Kidney glomerular epithelial cell (primary cell): ENCODE measurements around the gene MYF6.

Source experiments
- DNase-seq: peaks from one replicate; lab custom pipeline; 2025; lab: John Stamatoyannopoulos, UW

Gene MYF6

DNA sequence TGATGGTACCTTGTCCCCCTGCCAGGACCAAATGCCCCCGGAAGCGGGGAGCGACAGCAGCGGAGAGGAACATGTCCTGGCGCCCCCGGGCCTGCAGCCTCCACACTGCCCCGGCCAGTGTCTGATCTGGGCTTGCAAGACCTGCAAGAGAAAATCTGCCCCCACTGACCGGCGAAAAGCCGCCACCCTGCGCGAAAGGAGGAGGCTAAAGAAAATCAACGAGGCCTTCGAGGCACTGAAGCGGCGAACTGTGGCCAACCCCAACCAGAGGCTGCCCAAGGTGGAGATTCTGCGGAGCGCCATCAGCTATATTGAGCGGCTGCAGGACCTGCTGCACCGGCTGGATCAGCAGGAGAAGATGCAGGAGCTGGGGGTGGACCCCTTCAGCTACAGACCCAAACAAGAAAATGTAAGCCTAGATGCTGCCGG, 410 bp downstream of the MYF6 start:
- no peak for DNase-seq

DNA sequence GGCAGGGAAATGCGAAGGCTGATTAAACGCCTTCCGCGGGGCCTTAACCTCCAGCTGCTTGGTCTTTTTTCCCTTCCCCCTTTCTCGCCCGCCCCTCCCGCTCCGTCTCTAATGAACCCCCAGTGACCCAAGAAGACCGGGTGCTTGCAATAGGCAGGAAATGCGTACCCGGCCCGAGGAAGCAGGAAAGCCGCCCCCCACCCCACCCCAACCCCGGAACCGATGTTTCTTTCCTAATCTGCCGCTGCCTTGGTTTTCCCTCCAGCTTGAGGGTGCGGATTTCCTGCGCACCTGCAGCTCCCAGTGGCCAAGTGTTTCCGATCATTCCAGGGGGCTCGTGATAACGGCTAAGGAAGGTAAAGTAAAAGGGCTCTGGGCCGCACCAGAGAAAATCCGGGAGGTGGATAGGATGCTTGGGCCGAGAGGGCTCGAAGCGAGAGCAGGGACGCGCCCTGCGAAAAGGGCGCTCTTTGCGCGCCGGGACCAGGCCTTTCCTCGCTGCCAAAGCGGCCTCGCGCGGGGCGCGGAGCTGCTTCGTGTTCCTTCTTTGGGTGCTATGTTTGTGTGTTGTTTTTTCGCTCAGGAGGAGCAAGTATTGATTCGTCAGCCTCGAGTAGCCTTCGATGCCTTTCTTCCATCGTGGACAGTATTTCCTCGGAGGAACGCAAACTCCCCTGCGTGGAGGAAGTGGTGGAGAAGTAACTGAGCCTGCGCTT, 983 bp downstream of the MYF6 start:
- no peak for DNase-seq

DNA sequence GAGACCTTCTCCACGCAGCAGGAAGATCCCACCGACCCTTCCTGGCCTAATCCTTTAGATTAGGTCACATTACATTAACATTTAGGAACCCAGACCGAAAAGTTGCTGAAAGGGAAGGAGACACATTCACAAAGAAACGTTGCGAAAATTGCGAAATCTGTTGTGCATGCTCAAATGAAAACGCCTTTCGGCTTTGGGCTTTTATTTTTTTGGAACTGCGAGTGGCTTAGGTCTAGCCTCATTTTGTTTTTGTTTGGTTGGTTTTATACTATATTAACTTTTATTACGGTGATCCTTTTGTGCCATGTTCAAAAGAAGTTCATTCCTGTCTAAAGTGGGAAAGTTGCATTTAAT, 1.5 kb downstream of the MYF6 start:
- no peak for DNase-seq

DNA sequence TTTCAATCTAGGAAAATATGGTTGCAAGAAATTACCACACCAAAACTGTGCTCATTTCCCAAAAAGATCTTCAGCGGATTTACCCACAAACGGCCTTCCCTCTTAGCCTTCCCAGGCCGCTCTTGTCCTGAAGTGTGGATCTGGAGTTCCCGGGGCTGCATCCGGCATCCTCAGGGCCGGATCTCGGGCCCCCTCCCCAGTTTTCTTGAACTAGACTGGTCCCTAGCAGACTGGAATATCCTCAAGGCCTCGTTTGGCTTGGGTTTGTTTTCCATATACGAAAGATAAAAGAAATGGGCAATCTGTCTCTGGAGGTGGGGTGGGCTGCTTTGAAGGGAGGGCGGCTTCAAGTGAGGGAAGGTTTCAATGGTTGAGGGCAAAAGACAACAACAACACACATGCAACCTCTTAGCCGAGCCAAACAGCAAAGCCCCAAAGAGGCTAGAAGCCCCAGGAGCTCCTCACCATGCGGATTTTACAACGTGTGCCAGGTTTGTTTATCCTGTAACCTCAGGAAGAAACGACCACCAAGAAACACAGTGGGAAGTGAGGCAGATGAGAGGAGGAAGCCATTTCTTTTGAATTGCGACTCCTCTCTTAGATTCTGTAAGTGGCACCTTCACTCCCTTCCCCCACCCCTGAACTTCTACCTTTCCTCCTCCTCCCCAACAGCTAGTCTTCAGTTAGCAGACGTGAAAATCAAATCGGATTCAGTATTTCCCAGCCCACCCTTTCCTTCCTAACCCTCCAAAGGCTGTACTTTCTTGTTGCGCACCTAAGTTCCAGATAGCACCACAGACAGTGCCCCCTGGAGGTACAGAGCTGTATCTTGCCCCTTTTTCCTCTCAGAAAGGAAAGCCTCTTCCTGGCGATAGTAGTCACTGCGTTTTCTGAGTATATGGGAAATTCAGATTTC, 2.6 kb downstream of the MYF6 start:
- no peak for DNase-seq

DNA sequence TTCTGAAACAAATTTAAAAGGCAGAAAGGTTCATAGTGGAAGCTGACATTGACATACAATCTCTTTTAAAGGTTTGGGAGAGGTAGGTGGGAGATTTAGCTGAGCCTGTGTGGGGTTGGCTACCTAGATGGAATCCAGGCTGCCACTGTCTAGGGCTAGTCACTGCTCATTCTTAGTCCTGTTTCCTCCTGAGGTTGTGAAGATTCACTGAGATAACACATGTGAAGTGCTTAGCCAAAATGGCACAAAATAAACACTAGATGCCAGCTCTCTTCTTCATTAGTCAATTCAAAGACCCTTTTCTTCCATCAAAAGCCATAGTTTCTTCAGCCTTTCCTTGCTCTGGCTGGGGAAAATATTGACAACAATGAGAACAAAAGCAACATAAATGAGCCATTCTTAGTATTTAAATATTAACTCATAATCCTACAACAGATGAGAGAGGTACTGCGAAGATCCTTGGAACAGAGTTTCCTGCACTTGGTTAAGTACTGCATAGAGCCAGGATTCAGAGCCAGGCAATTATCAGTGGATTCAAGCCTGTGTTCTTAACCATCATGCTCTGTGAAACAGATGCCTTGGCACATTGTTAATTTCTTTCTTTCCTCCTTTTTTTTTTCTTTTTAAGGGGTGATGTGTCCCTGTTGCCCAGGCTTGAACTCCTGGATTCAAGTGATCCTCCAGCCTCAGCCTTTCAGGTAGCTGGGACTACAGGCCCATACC, 3.5 kb downstream of the MYF6 start:
- no peak for DNase-seq

DNA sequence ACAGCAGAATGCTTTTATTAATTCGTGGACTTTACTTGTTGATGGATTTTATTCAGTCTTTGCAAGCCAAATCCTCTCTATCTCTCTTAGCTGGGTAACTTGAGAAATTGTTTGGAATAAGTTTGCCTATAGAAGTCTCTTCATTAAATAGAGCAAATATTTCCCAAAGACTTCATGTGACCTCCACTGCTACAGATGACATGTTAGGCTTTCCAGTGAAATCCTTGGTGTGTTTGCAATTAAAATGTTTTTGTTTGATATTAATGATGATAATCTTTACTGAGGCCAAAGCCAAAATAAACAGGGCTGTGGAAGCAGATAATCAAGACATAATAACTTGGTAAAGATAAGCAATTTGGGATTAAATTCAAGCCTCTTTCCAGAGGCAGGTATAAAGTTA, 4.4 kb downstream of the MYF6 start:
- DNase-seq, result no peak

DNA sequence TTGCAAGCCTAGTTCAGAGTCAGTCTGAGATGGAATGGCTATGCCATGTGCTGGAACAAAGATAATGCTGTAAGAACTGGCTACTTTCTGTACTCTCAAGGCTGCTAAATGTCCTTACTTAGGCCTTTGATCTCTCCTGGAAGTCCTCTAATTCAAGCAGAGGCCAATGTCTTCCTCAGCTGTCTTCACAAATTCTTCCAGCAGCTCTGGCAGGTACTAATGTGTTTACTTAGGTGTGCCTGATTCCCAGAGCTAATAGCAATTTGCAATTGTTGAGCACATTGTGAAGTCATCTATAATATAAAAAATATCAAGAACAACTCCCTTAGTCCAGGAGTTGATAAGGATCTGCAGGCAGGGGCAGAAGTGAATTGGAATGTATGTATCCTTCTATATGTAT, 5.4 kb downstream of the MYF6 start:
- no peak for DNase-seq

DNA sequence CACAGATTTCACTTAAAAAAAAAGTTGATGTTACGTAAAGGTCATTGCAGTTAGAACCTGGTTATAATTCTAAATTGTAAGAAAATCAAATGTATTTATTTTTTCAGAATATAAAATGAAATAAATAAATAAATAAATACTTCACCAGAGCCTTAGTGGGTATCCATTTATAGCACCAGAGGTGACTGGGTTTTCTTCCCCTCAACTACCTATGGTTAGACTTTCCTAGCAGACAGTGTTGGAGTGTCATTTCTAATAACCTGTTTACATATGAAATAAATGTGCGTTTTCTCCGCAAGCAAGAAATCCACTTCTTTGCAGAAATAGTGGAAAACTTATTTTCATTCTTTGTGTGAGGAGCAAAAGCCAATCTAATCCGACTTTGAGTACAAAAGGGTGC, 6.0 kb downstream of the MYF6 start:
- no peak for DNase-seq

DNA sequence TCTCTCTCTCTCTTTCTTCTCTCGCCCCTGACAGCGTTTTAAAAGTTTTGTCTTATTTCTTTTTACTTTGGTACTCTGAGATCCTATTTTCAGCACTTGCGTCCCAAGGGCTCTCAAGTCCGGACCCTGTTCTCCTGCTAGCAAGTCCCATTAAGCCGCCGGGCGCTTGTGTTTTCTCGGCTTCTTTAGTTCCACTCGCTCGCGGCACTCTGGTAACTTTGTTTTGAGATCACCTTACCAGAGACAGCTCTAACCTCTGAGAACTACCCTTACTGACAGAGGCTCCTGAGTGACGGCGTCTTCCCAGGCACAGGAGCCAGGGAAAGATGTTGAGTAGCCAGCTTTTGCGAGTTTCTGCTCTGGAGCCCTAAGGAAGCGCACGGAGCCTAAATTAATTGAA, 6.6 kb downstream of the MYF6 start:
- DNase-seq, result no peak

DNA sequence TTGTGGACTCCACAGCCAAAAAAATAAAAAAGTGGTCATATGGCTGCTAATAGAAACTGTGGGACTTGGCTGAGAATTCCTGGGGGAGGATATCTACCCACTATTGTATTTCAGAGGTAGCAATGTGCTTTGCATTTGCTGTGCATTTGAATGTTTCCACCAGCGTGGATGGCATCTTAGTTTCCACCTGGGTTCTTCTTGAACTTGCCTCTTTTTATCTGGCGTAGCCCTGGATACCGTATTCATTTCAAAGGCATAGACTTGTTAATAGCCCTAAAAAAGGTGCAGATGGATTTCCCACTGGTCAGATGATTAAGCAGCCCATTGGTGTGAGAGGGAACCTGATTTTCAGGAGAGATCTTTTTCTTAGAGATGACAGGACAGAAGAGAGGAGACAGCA, 7.4 kb downstream of the MYF6 start:
- no peak for DNase-seq

DNA sequence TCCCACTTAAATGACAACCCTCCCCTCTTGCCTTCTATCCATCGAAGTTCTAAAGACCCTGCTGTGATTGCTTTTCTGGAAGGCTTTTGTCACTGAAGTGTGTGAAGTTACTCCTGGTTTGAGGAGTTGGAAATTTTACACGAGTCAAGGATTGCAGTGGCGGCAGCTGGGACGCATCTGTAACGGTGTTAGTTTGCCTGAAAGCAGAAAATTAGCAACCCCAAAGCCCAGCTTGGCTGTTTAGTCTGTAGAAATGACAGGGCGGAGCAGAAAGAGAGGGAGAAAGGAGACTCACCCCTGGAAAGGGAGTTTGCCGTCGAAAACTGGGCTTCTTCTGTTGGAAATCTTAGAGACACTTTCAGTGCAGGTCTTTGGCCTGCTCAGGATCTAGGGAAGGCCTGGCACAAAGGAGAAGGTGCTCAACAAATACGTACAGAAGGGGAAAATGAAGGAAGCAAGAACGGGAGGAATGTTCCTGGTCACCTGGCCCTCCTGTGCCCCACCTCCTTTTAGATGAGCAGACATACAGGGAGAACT, 8.3 kb downstream of the MYF6 start:
- DNase-seq, result no peak

DNA sequence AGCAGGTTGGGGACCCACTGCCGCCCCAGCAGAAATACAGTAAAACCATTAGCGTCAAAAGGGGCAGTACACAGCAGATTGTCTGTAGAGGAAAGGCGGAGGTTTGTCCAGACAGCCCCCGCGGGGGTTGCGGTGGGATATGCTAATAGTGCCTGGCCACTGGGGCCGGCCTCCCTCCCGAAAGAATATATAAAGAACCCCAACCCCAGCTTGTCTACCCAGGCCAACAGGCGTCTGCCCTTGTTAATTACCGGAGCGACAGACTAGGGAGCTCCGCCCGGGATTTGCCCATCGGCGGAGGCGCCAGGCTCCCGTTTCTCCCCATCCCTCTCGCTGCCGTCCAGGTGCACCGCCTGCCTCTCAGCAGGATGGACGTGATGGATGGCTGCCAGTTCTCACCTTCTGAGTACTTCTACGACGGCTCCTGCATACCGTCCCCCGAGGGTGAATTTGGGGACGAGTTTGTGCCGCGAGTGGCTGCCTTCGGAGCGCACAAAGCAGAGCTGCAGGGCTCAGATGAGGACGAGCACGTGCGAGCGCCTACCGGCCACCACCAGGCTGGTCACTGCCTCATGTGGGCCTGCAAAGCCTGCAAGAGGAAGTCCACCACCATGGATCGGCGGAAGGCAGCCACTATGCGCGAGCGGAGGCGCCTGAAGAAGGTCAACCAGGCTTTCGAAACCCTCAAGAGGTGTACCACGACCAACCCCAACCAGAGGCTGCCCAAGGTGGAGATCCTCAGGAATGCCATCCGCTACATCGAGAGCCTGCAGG, 9.4 kb downstream of the MYF6 start, which contains the start of gene MYF5:
MYF5 (plus strand) TSS at position 217 of the 774 bp plus-strand sequence; CDS start at position 369, 152 bp downstream.
- no peak for DNase-seq

DNA sequence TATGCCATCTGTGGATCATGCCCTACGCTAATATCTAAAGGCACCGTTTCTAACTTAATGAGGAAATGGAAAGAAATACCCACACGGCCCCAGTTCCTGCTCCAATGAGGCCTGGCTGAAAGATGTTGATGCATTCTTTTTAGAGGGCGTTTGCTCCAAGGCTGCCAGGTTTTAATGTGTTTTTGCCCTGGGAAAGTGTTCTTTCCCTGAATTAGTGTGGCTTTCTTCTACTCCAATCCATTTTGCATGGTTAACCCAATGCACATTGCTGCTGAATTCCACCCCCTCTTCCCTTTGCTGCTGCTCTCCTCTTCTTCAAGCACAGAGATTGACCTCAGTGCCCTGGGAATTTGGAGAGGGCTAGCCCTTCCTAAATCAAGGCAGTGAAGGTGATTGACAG, 10.4 kb downstream of the MYF6 start:
- DNase-seq, result no peak

DNA sequence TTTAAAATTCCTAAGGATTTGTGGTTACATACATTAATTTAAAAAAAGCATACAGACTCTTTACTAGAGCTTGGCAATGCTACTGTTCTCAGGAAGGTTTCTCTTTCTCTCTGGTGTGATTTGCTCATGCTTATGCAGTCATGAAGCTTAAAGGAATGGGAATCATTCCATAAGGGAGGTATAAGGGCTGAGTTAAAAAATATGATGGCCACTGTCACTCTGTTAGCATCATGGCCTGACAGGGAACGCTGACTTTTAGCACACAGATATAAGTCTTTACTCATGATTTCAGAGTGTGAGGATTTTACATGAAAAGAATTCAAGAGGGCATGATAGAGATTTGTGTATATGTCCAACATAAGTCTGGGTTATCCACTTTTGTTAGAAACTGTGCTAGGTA, 13.1 kb downstream of the MYF6 start:
- no peak for DNase-seq

DNA sequence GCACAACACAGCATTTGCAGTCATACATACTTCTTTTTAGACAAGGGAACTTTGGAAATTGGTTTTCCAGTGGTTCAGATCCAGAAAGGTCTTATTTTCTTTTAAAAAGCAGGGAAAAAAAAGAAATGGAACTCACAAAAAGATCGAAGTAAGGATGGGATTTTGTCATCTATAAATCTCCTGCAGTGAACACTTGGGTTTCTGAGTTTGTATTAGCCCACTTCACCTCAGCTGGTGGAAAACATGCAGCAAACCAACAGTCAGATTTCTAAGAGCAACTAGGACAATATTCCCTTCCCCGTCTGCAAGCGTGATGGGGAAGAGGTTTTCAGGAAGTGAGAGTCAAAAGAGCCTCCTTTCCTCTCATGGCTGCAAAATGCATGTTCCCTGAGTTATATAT, 13.9 kb downstream of the MYF6 start:
- DNase-seq, result no peak

DNA sequence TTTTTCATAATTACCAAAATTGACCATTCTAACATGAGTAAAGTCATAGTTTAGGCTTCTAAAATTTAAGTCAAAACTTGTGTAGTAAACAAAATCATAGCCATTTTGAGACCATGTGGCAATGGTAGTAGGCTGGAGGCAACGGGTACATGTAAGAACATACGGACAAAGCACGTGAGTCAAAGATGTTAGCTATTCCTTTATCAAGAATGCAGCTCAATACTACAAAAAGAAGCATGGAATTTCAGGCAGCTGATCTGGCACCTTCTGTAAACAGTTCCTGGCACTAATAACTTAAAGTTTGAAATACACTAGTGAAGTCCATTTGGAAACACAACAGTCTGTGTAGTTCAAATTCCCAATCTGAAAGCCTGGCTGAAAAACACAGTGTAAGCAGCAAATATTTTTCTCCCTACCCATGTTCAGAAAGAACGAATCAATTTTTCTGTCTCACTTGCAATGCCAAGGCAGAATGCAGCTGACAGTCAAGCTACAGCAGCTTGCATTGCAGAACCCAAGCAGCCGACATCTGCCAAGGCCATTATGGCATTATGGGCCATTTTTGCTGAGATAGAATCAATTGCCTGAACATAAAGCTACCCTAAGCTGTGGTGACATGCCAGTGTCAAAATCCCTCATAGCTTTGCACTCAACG, 38.5 kb downstream of the MYF6 start:
- DNase-seq, result no peak

DNA sequence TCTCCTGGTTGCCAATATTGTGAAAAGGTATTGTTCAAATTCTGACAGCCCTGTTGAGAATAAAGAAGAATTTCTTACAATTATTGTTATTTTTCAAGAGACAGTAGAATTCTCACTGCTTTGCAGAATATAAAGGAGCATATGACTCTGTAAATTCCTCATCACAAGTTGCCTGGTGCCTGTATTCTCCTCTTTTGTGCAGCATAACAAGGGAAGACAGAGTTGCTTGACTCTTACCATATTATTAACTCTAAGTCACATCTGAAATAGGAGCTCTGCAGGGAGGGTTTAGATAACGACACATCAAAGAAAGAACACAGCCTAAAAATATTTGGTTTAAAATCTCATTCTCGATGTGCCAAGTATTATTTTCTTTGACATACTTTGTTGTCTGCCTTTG, 40.4 kb downstream of the MYF6 start:
- no peak for DNase-seq

DNA sequence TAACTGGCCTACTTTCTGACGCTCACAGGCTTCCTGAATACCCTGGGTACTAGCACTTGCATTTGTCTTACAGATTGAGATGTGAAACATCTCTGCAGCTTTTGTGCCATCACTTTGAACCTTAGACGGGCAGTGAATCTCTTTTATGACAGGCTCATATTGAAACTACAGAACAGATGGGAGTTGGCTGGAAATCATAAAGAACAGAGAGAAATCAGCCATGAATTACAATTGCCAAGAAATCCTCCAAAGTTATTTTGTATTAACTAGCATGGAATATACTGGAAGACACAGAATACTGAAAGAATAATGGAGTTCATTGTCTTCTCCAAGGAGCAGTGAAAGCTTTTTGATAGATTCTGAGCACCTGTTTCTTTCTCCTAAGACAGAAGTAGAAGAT, 42.0 kb downstream of the MYF6 start:
- DNase-seq, result no peak

DNA sequence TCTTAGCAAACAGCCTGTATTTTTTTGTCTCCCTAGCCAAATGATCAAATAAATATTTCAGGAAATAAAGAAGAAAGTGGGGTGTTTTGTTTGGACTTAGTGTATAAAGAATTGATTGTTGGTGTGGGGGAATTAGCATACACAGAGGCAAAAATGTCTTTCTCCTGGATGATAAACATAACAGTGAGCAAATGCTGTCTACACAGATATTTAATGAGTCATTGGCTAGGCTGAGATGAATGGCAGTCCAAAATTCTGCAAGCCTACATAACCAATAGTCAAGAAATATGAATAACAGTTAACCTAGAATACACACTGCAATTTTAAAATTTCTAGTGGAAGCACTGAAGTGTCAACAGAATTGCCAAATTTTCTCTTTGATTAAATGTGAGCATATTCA, 45.0 kb downstream of the MYF6 start:
- DNase-seq, result no peak

DNA sequence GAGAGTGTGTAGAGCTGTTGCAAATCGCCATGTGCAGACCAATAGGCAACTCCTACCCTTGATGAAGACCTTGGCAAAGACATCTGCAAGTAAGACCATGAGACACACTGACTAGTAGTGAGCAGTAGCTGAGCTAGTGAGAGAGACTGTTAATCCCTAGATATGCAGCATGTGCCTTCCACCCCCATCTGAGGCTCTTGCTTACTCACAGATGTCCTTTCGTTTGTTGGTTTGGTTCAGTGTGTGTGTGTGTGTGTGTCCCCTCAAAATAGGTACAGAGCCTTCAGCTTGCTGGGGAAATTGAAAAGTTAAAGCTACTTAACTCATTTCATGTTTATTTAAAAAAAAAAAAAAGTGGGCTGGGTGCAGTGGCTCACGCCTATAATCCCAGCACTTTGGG, 46.8 kb downstream of the MYF6 start:
- DNase-seq, result no peak

DNA sequence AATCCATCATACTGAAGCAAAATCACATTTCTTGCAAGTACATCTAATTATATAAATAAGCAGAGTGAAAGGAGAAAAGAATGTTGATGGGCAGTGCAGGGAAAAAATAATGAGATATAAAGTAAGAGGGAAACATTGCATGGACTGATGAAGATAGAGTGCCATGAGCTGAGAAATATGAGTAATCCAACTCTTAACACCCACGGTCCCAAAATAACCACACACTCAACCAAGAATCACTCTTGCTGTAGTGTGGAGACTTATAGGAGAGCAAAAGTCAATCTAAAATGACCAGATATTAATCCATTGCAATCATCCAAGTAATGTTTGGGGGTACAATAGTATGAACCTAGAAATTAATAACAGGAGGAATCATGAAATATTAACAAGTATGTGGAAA, 49.4 kb downstream of the MYF6 start:
- DNase-seq, result no peak
